ENCODE data around the gene TBPL1.

TBPL1 gene

GRCh38 chr6:134020968-134021367 lies 67.9 kb downstream of the TBPL1 start:
- TF ChIP-seq, protein P1, sequence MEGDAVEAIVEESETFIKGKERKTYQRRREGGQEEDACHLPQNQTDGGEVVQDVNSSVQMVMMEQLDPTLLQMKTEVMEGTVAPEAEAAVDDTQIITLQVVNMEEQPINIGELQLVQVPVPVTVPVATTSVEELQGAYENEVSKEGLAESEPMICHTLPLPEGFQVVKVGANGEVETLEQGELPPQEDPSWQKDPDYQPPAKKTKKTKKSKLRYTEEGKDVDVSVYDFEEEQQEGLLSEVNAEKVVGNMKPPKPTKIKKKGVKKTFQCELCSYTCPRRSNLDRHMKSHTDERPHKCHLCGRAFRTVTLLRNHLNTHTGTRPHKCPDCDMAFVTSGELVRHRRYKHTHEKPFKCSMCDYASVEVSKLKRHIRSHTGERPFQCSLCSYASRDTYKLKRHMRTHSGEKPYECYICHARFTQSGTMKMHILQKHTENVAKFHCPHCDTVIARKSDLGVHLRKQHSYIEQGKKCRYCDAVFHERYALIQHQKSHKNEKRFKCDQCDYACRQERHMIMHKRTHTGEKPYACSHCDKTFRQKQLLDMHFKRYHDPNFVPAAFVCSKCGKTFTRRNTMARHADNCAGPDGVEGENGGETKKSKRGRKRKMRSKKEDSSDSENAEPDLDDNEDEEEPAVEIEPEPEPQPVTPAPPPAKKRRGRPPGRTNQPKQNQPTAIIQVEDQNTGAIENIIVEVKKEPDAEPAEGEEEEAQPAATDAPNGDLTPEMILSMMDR (IDR thresholded peaks at IDR 0.05; ENCODE audit: low read depth, low read length), result no peak
- no peak for DNase-seq (ENCODE audit: extremely low read depth, low read depth)

GRCh38 chr6:134021396-134022122 lies 68.5 kb downstream of the TBPL1 start:
- no peak for DNase-seq (ENCODE audit: extremely low read depth, low read depth)
- TF ChIP-seq, protein P1 (IDR thresholded peaks at IDR 0.05; ENCODE audit: low read depth, low read length), result no peak

GRCh38 chr6:134022650-134023049 lies 69.6 kb downstream of the TBPL1 start:
- TF ChIP-seq, protein P1 (IDR thresholded peaks at IDR 0.05; ENCODE audit: low read depth, low read length), result no peak
- DNase-seq (ENCODE audit: extremely low read depth, low read depth), result no peak

- no peak for DNase-seq (ENCODE audit: extremely low read depth, low read depth)
- TF ChIP-seq, protein P1 (IDR thresholded peaks at IDR 0.05; ENCODE audit: low read depth, low read length), result no peak
Observed at GRCh38 chr6:134026597-134026996, 73.6 kb downstream of the TBPL1 start.

DNA sequence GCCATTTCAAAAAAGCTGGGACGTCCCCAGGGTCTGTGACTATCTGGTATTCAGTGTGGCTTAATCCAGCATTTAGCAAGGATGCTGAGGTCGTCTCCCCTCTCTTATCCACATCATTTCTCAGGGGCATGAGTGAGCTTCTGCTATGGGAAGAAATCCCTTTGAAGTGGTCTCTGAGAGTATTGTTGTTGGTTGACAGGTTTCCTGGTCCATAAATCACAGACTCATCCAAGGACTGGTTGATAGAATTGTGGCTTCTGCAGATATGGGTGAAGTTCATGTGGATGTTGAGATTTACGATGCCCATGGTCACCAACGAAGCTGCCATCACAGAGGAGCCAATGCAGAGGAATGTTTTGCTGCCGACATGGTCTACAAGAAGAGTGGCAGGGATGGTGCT lies 75.4 kb downstream of the TBPL1 start:
- TF ChIP-seq, protein P1 (IDR thresholded peaks at IDR 0.05; ENCODE audit: low read depth, low read length), result no peak
- no peak for DNase-seq (ENCODE audit: extremely low read depth, low read depth)

- DNase-seq (ENCODE audit: extremely low read depth, low read depth), result no peak
- TF ChIP-seq, protein P1 (IDR thresholded peaks at IDR 0.05; ENCODE audit: low read depth, low read length), result no peak
Observed at GRCh38 chr6:134029495-134030455, 76.8 kb downstream of the TBPL1 start.

Measured in AG09319 (cell line).